Stomach (tissue), 4 donors: ENCODE results near the gene PANK4.

Experiments
- POLR2A ChIP-seq, 4 donors: fragments of 450-650 bp; IDR thresholded peaks; one replicate each; pipeline ENCODE4 v1.6.1; 2016; ENCODE audit warnings: antibody characterized with exemption in 4 of 4, control low read depth in 2 of 4, mild to moderate bottlenecking in 1 of 4, moderate library complexity in 1 of 4
- POLR2AphosphoS5 ChIP-seq, 3 donors: sonication (generic); formaldehyde crosslinking; IDR thresholded peaks; one replicate each; pipeline ENCODE4 v1.6.1; 2016; ENCODE audit warnings: antibody characterized with exemption in 3 of 3
- TF ChIP-seq, protein P1 (sequence below), 7 experiments: fragments of 450-650 bp in 4 of 7; fragments of 200-600 bp in 3 of 7; sonication (generic) in 3 of 7; IDR thresholded peaks; one replicate each; pipeline ENCODE4 v1.5.1; 2016 to 2019; ENCODE audit warnings: antibody characterized with exemption in 7 of 7, control low read depth in 2 of 7, mild to moderate bottlenecking in 1 of 7

DNA sequence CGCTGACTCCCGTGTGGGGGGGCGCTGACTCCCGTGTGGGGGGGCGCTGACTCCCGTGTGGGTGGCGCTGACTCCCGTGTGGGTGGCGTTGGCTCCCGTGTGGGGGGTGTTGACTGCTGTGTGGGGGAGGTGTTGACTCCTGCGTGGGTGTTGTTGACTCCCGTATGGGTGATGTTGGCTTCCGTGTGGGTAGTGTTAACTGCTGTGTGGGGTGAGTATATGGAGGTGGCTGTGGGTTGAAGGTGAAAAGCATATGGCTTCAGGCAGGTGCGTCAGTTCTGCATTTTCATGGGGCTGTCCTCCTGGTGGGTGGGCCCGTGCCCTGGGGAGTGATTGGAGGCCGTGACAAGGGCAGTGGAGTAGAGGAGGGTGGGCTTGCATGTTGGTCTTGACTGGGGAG lies 42.4 kb downstream of the PANK4 start:
- TF ChIP-seq POLR2AphosphoS5 (IDR thresholded peaks at IDR 0.05) (no peak), POLR2A (IDR thresholded peaks at IDR 0.05) (no peak)
- TF ChIP-seq, protein P1, sequence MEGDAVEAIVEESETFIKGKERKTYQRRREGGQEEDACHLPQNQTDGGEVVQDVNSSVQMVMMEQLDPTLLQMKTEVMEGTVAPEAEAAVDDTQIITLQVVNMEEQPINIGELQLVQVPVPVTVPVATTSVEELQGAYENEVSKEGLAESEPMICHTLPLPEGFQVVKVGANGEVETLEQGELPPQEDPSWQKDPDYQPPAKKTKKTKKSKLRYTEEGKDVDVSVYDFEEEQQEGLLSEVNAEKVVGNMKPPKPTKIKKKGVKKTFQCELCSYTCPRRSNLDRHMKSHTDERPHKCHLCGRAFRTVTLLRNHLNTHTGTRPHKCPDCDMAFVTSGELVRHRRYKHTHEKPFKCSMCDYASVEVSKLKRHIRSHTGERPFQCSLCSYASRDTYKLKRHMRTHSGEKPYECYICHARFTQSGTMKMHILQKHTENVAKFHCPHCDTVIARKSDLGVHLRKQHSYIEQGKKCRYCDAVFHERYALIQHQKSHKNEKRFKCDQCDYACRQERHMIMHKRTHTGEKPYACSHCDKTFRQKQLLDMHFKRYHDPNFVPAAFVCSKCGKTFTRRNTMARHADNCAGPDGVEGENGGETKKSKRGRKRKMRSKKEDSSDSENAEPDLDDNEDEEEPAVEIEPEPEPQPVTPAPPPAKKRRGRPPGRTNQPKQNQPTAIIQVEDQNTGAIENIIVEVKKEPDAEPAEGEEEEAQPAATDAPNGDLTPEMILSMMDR (IDR thresholded peaks at IDR 0.05) = no peak
